Measurements from ENCODE around the gene SIGLEC11. TPM values are rescaled to one million over a fixed set of nuclear protein-coding genes. Genes with fewer than 3 reads are reported as not detected.
A peak's percentile ranks its signal among the peaks of the same experiment; 100 is the strongest.
"Not testable (repeated sequence)": the region's sequence is repeated elsewhere in the genome, so short reads cannot be mapped to it uniquely, and the experiment has no call there.

Gene SIGLEC11
- polyA plus RNA-seq, 3 donors, result 4.9 to 6.6 (median 5.0) TPM

- no peak for DNase-seq (ENCODE audit: extremely low read depth in 1 of 11, low read depth in 9 of 11, low spot score in 4 of 11)
These were observed 25.4 kb upstream of the SIGLEC11 start for GRCh38 chr19:49986354-49986753.

DNA sequence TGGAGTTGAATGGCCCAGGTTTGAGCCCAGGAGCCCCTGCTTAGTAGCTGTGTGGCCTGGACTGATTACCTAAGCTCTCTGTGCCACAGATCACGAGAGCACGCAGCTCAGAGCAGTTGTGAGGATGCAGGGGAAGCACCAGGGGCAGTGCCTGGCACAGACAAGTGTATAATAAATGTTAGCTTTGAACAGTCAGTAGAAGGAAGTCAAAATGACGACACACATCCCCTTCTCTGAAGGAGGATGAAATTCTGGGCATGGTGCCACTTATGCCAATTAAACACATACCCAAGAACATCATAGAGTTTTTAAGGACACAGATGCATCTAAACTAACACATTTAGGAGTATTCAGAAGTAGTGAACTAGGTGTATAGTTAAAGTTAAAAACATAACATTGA lies 24.9 kb upstream of the SIGLEC11 start:
- no peak for DNase-seq (ENCODE audit: extremely low read depth in 1 of 11, low read depth in 9 of 11, low spot score in 4 of 11)

- DNase-seq (ENCODE audit: extremely low read depth in 1 of 11, low read depth in 9 of 11, low spot score in 4 of 11), result no peak
These were observed 23.5 kb upstream of the SIGLEC11 start for GRCh38 chr19:49984491-49984890.

DNA sequence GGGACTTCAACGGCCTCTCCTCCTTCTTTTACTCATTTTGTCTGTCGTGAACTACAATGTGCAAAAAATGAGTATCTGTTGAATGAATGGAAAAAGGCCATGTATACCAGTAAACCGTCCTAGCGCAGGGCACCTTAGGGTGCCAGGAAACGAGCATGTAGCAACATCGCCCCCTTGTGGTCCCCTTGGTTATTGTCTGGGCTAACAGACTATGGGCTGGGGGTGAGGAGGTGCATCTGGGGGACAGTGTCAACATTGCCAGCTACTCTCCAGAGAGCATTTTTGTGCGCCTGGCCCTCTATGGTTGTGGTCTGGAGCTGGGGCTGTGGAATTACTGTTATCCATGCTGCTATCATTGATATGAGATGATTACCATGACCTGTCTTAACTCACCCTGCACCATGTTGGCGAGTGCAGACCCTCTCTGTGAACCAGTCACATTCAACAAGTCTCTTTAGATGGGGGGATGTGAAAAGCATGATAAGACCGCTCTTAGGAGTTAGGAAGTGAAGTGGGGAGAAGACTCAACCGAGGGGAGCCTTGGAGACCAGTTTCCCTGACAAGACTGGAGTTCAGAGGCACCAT lies 22.8 kb upstream of the SIGLEC11 start:
- DNase-seq (ENCODE audit: extremely low read depth in 1 of 11, low read depth in 9 of 11, low spot score in 4 of 11), result peak in 3 of 11 donors; percentile 8 to 16 (median 13)

DNA sequence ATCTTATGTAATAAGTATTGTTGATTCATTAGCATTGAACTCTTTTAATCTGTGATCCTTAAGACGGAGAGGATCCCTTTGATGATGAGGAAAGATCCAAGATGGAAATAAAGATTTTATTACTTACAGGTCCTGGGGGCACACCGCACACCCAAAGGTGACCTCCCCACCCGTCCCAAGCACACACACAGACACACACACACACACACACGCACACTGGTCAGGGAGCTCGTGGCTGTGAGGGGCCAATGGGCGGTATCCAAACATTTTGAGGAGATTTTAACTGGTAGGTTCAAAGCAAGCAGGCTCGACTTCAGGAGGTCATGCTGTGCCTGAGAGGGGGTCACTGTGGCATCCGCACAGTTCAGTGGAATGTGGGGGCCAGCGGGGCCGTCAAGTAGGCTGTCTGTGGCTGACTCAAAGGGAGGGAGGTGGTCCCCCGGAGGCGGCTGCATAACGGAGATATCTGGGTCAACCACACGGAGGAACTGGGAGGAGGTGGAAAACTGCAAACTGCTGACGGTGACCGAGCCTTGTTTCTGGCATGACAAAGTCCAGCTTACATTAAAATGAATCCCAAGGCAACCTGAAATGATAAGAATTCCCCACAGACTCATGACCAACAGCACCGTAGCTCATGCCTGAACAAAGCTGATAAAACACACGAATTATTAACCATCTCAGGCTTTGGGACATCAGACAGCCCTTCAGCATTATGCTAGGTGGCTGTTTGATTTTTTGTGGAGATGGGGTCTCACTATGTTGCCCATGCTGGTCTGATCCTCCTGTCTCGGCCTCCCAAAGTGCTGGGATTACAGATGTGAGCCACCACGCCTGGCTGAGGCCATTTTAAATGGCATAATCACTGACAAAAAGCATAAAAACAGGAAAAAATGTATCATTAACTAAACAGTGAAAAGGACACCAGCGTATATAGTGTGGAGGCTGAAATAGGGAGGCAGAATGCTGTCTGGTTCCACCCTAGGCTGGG lies 20.9 kb upstream of the SIGLEC11 start:
- DNase-seq (ENCODE audit: extremely low read depth in 1 of 11, low read depth in 9 of 11, low spot score in 4 of 11), result no peak

- DNase-seq (ENCODE audit: extremely low read depth in 1 of 11, low read depth in 9 of 11, low spot score in 4 of 11), result no peak
These were observed 17.4 kb upstream of the SIGLEC11 start for GRCh38 chr19:49978324-49978723.

GRCh38 chr19:49977881-49978280 lies 16.9 kb upstream of the SIGLEC11 start:
- no peak for DNase-seq (ENCODE audit: extremely low read depth in 1 of 11, low read depth in 9 of 11, low spot score in 4 of 11)

- no peak for DNase-seq (ENCODE audit: extremely low read depth in 1 of 11, low read depth in 9 of 11, low spot score in 4 of 11)
These were observed 16.1 kb upstream of the SIGLEC11 start for GRCh38 chr19:49977076-49977475.

- no peak for DNase-seq (ENCODE audit: extremely low read depth in 1 of 11, low read depth in 9 of 11, low spot score in 4 of 11)
These were observed 15.5 kb upstream of the SIGLEC11 start for GRCh38 chr19:49976496-49976895.

DNA sequence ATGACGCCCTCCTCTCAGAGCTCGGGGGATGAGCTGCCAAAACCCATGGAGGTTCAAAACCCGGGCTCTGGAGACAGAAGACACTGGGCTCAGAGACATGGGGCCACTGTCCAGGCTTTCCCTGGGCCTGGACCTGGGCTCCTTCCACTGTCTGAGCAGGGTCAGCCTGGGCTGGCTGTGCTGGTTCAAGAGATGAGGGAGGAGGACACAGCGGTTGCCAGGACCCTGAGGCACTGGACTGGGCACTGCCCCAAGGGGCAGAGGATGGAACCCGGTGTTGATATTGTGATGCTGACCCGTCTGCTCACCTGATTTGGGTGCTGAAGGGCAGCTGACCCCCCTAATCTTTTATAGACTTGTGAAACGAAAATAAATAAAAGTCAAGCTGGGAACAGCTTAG lies 14.1 kb upstream of the SIGLEC11 start:
- no peak for DNase-seq (ENCODE audit: extremely low read depth in 1 of 11, low read depth in 9 of 11, low spot score in 4 of 11)

GRCh38 chr19:49973987-49974386 lies 13.0 kb upstream of the SIGLEC11 start:
- DNase-seq (ENCODE audit: extremely low read depth in 1 of 11, low read depth in 9 of 11, low spot score in 4 of 11), result no peak

DNA sequence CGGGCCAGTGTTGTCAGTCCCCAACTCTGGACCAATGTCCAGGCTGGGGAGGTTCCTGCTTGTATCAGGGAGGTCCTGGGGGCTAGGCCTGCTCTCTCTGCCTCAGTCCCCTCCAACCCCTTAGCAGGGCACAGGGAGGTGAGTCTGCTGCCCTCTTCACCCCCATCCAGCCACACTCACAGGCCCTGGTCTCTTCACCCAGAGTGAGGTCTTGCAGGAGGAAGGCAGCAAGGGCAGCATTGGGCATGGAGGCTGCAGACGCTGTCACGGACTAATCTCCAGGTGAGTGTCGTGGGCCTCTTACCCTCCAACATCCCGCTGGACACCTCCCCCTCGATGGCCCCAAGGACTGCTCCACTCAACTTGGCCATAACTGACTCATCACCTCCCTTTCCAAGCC lies 11.9 kb upstream of the SIGLEC11 start:
- no peak for DNase-seq (ENCODE audit: extremely low read depth in 1 of 11, low read depth in 9 of 11, low spot score in 4 of 11)

- no peak for DNase-seq (ENCODE audit: extremely low read depth in 1 of 11, low read depth in 9 of 11, low spot score in 4 of 11)
These were observed 11.0 kb upstream of the SIGLEC11 start for GRCh38 chr19:49971991-49972411.

DNA sequence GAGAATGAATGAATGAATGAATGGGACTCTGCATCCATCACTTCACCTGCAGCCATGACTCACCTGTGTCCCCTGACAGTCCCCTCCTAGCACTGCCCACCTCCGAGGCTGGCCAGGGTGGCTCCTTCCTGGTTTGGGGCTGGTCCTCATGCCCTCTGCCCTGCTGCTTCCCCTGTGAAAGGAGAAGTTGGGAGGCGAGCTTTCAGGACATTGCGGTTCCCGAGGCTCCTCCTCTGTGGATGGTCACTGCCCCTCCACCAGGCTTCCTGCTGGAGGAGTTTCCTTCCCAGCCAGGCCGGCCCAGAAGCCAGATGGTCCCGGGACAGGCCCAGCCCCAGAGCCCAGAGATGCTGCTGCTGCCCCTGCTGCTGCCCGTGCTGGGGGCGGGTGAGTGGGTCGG lies 8.4 kb upstream of the SIGLEC11 start:
- DNase-seq (ENCODE audit: extremely low read depth in 1 of 11, low read depth in 9 of 11, low spot score in 4 of 11), result not testable (repeated sequence)

GRCh38 chr19:49968279-49968922 lies 7.4 kb upstream of the SIGLEC11 start:
- DNase-seq (ENCODE audit: extremely low read depth in 1 of 11, low read depth in 9 of 11, low spot score in 4 of 11), result no peak

DNA sequence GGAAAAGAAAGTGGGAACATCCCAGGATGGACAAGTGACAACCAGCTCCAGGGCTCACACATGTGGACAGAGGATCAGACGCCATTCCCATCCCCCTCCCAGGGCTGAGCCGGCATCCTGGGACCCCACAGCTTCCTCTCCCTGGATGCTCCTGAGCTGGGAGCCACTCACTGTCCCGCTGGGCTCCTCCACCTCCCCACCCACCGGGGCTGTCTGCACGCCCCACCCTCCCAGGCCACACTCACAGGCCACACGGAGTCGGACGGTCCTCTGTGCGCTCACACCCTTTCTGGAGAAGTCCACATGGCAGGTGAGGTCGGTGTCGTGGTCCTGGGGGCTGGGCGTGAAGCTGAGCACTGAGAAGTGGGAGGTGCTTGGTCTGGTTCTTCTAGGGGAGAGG lies 1.1 kb downstream of the SIGLEC11 start:
- DNase-seq (ENCODE audit: extremely low read depth in 1 of 11, low read depth in 9 of 11, low spot score in 4 of 11), result not testable (repeated sequence)

- not testable (repeated sequence) for DNase-seq (ENCODE audit: extremely low read depth in 1 of 11, low read depth in 9 of 11, low spot score in 4 of 11)
These were observed 2.4 kb downstream of the SIGLEC11 start for GRCh38 chr19:49958596-49958995.

DNA sequence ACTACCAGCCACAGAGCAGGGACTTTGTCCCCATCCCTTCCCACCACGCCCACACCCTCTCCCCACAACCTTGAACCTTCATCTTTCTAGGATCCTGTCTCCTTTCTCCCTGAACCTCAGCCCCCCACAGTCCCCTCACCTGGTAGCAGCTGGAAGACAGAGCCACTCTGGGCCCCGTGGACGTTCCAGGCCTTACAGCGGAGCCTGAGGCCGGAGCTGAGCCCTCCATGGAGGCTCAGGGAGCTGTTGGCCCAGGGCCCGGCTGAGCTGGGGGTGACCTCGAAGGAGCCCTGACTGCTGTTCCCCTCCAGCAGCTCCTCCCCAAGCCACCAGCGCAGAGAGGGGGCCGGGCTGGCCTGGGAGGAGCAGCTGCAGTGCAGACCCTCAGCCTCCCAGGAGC lies 2.8 kb downstream of the SIGLEC11 start:
- not testable (repeated sequence) for DNase-seq (ENCODE audit: extremely low read depth in 1 of 11, low read depth in 9 of 11, low spot score in 4 of 11)

DNA sequence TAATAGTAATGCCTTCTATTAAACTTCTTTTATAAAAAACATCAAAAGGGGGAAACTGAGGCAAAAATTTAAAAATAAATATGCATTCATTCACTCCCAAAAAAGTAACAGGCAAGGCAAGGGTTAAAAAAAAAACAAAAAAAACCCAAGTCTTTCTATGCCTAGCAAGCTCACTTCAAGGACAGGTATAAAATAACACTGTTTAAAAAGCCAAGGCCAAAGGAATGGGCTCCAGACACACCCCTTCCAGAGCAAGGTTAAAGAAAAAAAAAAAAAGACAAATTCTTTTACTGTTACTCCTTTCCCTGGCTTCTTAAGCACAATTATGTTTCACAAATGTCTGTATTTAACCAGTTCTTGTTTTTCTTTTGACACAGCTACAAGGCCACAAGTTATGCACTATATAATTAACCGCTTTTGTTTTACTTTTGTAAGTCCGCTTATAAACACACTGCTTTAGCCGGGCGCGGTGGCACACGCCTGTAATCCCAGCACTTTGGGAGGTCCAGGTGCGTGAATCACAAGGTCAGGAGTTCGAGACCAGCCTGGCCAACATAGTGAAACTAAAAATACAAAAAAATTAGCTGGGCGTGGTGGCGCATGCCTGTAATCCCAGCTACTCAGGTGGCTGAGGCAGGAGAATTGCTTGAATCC lies 3.6 kb downstream of the SIGLEC11 start:
- no peak for DNase-seq (ENCODE audit: extremely low read depth in 1 of 11, low read depth in 9 of 11, low spot score in 4 of 11)

All from renal cortex interstitium (tissue), 11 donors.